NCI-H128 (cell line): ENCODE results near the gene APBB1IP.
"Not testable (repeated sequence)": the region's sequence is repeated elsewhere in the genome, so short reads cannot be mapped to it uniquely, and the experiment has no call there.

Source experiments
- DNase-seq: peaks from one replicate; lab custom pipeline; 2025; ENCODE audit not compliant: unreplicated experiment; lab: John Stamatoyannopoulos, UW

The APBB1IP gene

DNA sequence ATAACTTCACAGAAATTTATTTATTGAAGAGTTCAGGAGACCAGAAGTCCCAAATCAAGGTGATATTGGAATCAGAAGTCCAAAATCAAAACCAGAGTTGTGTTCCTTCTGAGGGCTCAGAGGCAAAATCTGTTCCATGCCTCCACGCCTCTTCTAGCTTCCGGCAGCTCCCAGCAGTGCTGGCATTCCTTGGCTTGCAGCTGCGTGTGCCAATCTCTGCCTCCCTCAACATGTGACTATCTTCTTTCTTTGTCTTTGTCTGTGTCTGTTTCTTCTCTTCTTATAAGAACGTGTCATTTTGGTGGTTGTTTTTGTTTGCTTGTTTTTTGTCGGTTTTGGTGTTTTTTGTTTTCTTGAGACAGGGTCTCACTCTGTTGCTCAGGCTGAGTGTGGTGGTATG, 116.1 kb downstream of the APBB1IP start:
- DNase-seq = no peak

- no peak for DNase-seq
These were observed 117.7 kb downstream of the APBB1IP start for GRCh38 chr10:26555719-26556368.

DNA sequence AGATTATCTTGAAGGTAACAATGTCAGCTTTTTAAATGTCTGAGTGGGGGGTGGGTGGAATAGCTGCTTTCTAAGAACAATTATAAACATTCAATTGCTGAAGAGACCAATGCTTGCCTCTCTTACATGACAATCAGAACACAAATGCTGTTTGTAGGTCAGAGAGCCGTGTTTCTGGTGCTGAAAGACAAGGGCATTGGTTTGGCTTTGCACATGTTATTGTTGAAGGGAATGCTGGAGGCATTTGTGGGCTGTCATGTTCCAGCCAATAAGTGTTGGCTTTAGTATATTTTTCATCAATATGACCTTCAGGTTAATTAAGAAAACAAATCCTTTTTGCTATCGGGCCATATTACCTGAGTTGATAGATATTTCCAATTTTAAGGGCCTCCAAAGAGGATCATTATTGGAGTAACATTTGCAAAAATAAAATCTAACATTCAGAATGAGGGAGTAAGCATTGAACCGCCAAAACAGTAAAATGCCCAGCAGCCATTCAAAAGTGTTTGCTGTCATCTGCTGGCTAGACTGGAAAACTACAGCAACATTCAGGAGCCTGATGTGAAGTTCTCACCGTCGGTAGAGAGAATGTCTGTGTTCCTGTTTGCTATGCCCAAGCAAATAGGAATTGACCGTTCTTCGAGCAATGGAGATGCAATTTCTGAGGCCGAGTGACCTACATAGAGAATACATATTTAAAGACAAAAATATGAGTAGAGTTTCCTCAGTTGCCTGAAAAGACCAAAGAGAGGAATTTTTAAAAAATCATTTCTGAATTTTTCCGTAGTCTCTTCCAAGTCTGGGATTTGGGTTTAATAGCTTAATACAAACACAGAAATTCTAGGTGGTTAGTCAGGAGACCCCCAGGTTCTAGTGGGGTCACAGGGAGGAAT, 118.9 kb downstream of the APBB1IP start:
- no peak for DNase-seq

- DNase-seq = no peak
These were observed 119.5 kb downstream of the APBB1IP start for GRCh38 chr10:26557641-26558014.

DNA sequence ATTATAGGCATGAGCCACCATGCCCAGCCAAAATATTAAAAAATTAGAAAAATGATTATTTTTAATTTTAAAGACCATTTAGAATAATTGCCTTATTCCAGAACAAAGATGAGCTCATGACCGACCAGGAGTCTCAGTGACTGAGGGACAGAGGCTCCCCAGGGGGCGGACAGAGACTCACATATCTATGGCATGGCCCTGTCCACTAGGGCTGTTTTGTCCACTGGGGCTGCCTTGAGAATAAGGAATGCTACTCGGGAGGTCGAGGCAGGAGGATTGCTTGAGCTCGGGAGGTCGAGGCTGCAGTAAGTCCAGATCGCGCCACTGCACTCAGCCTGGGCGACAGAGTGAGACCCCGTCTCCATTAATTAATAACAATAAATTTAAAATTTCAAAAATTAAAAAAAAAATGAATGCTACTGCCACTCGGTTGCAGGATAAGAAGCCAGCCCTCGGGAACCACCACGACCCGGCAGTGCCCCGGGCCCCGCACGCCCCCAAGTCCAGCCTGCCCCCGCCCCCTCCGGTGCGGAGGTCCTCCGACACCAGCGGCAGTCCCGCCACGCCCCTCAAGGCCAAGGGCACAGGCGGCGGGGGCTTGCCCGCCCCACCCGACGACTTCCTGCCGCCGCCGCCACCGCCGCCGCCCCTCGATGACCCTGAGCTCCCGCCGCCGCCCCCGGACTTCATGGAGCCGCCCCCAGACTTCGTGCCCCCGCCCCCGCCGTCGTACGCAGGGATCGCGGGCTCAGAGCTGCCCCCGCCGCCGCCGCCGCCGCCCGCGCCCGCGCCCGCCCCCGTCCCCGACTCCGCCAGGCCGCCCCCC, 128.6 kb downstream of the APBB1IP start:
- DNase-seq = no peak

GRCh38 chr10:26567351-26567721, 129.2 kb downstream of the APBB1IP start:
- no peak for DNase-seq

- no peak for DNase-seq
These were observed 133.5 kb downstream of the APBB1IP start for GRCh38 chr10:26571655-26572054.

DNA sequence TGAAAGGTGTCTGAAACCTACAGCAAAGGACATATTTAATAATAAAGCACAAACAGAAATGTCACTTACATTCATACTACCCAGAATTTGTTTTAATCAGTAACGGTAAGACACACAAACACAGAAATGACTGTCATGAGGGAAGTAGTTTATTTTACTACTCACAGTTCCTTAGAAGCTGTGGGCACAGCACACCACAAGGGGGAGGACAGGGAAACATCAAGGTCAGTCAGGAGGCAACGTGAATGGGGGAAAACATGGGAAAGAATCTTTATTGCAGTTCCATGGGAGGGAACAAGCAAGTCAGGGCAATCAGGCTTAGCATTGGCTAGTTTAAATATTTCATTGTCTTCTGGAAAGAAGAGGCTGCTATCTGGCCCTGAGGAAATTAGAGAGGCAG, 135.5 kb downstream of the APBB1IP start:
- no peak for DNase-seq

- DNase-seq = no peak
These were observed 136.6 kb downstream of the APBB1IP start for GRCh38 chr10:26574783-26575182.

DNA sequence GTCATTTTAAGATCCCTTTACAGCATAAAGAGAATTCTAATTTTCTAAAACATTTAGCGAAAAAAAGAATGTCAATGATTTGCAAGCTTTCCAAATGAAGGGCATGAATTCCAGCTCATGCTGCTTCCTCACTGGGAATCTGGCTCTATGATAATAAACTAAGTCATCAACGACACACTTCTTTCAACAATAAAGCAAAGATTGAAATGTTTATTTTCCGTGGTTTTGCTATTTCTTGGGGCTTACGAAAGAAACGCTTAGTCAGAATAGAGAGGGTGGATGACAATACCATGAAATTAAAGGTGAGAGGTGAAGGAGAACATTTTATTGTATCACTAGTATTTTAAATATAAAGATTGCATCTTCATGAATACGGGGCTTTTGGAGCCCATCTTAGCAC, 140.2 kb downstream of the APBB1IP start:
- DNase-seq = not testable (repeated sequence)

GRCh38 chr10:26579256-26580063, 141.3 kb downstream of the APBB1IP start:
- DNase-seq = no peak

DNA sequence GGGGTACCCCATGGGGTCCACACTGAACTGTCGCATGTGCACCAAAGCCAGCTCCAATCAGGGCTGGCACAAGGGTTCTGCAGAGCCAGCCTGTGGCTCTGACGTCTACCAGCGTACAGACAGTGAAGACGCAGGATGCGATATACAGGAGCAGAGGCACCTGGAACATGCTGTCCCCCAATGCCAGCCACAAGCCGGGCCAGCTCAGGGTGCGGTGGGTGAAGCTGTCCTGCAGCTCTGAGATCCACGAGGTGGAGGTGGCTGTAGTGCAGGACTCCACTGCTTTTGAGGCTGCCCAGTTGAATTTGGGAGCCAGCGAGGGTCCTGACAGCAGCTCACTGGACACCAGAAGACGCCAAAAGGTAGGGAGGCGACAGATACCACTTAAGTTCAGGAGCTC, 148.1 kb downstream of the APBB1IP start:
- DNase-seq = no peak

- DNase-seq = no peak
These were observed 150.5 kb downstream of the APBB1IP start for GRCh38 chr10:26588611-26589010.

DNA sequence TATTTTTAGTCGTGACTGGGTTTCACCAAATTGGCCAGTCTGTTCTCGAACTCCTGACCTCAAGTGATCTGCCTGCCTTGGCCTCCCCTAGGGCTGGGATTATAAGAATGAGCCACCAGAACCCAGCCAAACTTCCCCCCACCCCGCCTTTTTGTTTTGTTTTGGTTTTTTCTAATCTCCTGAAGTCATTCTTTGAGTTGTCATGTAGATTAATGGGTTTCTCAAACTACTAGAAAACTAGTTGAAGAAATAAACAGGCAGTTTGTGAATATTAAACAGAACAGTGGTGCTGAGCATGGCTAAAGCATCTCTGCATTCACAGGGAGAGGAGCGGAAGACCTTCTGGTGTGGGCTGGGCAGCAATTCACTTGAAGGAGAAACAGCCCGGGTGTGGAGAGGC, 151.7 kb downstream of the APBB1IP start:
- not testable (repeated sequence) for DNase-seq

DNA sequence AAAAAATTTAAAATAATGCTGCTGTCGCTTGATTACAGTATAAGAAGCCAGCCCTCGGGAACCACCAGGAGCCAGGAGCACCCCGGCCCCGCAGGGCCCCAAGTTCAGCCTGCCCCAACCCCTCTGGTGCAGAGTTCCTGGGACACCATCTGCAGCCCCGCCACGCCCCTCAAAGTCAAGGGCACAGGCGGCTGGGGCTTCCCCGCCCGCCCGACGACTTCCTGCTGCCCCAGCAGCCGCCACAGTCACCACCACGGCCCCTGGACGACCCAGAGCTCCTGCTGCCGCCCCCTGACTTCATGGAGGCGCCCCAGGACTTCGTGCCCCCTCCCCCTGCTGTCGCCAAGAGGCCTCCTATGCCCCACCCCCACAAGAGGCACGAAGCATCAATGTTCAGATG, 155.8 kb downstream of the APBB1IP start:
- no peak for DNase-seq

DNA sequence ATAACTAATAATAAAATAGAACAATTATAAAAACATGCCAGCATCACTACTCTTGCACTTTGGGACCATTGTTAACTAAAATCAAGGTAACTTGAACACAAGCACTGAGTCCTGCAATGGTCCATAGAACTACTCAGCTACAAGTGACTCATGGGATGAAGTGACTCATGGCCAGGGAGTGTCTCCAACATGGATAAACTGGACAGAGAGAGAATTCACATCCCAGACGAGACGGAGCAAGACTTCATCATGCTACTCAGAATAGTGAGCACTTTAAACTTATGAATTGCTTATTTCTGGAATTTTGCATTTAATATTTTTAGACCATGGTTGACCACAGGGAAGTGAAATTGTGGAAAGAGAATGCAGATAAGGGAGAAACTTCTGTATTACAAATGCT, 165.1 kb downstream of the APBB1IP start:
- DNase-seq = not testable (repeated sequence)

DNA sequence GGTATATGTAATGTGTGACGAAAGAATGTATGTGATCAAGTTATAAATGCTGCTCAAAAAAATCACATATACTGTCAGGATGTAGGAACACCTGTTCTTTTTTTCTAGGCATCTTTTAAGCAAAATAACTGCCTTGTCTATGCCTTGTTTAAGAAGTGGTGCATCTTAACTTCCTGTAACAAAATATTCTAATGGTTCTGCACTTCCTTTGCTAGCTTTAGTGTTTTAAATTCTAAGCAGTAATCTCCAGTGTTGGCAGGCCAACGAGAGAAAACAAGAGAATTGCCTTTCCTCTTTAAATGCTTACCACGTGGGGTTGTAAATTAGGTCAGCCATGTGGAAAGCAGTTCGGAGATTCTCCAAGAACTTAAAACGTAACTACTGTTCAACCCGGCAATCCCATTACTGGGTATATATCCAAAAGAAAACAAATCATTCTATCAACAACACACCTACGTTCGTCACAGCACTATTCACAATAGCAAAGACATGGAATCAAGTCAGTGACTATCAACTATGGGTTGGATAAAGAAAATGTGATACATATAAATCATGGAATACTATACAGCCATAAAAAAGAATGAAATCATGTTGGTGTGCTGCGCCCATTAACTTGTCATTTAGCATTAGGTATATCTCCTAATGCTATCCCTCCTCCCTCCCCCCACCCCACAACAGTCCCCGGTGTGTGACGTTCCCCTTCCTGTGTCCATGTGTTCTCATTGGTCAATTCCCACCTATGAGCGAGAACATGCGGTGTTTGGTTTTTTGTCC, 166.4 kb downstream of the APBB1IP start:
- DNase-seq = not testable (repeated sequence)

DNA sequence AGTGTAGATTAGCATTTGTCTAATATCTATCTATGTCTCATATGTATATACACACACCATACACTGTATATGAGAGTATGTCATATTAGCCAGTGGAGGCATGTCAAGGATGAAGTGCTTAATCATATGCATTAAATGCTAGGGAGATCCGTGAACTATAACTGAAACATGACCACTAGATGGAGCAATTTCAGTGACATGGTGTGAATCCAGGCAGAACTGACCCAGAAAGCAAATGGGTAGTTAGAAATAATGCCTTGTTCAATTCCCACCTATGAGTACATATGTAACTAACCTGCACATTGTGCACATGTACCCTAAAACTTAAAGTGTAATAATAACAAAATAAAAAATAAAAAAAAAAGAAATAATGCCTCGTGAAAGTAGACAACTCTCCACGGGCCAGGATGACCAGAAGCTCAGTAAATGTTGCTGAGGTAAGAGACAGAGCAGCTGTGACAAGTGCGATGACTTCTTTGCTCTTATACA, 168.3 kb downstream of the APBB1IP start:
- DNase-seq = not testable (repeated sequence)

DNA sequence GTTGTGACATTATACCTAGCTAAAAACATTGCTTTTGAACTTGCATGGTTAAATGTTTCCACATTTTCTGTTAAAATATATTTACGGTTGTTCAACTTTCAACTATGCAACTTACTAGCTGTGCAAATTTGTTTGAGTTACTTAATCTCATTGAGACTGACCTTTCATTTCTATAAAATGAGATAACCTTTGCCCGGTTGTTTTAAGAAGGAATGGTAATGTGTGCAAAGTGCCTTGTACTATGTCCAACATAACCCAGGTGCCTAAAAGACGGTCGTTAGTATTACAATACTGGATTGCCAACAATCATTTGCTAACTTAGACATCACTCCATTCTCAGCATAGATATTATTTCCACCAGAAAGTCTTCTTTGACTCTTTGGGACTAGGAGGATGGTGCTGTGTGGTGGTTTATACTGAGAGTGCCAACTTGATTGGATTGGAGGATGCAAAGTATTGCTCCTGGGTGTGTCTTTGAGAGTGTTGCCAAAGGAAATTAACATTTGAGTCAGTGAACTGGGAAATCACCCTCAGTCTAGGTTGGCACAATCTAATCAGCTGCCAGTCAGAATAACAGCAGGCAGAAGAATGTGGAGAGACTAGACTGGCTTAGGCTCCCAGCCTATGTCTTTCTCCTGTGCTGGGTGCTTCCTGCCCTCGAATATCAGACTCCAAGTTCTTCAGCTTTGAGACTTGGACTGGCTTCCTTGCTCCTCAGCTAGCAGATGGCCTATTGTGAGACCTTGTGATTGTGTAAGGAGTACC, 174.2 kb downstream of the APBB1IP start:
- no peak for DNase-seq
